ENCODE data around the gene FMNL2. TPM values are rescaled to one million over a fixed set of nuclear protein-coding genes. Genes with fewer than 3 reads are reported as not detected.
"Not testable (repeated sequence)": the region's sequence is repeated elsewhere in the genome, so short reads cannot be mapped to it uniquely, and the experiment has no call there.

FMNL2 gene
- total and polyA plus RNA-seq, 2 experiments from 2014 or later, result 4.4 to 18.6 TPM

GRCh38 chr2:152386266-152386665, 51.3 kb downstream of the FMNL2 start:
- H3K27ac ChIP-seq, result no peak overlapping the region

GRCh38 chr2:152387041-152387440, 52.1 kb downstream of the FMNL2 start:
- H2AFZ ChIP-seq, result no peak overlapping the region

More at GRCh38 chr2:152386266-152386665, 51.3 kb downstream of the FMNL2 start:
- Histone ChIP-seq H3K9me3 (ENCODE audit: low read depth) (no peaks in the 10 kb centered on the region), H3K27me3 (replicated peaks; ENCODE audit: insufficient read depth) (no peaks in the 10 kb centered on the region), H4K20me1 (ENCODE audit: insufficient read depth) (no peaks in the 10 kb centered on the region), H3K36me3 (ENCODE audit: low read depth) (no peaks in the 10 kb centered on the region), H3K9me2 (ENCODE audit: insufficient read depth) (no peaks in the 10 kb centered on the region), H3K79me2 (ENCODE audit: insufficient read depth) (peaks cover 87% of the 10 kb centered on the region), H3F3A (ENCODE audit: insufficient read depth) (no peaks in the 10 kb centered on the region), H3K4me3 (no peak overlapping the region), H3K9ac (no peak overlapping the region), H3K4me1 (ENCODE audit: insufficient read depth) (peaks cover 22% of the 10 kb centered on the region), H3K4me2 (ENCODE audit: unreplicated experiment) (no peak overlapping the region), H2AFZ (no peak overlapping the region)
- no peak for DNase-seq
- in situ Hi-C loops (cut with MboI), result no loop called here
- TF ChIP-seq EZH2 (IDR thresholded peaks at IDR 0.05; ENCODE audit: insufficient read depth, poor library complexity, severe bottlenecking) (no peak), EZH2phosphoT487 (IDR thresholded peaks at IDR 0.05; ENCODE audit: insufficient read depth, low read depth) (no peak)
- WGBS, 2 experiments (ENCODE audit: low coverage in 1 of 2, low lambda C conversion rate in 2 of 2, missing lambda C conversion rate in 2 of 2), result 90 to 100% methylated on average over 1 of the region's 1 CpG

DNA sequence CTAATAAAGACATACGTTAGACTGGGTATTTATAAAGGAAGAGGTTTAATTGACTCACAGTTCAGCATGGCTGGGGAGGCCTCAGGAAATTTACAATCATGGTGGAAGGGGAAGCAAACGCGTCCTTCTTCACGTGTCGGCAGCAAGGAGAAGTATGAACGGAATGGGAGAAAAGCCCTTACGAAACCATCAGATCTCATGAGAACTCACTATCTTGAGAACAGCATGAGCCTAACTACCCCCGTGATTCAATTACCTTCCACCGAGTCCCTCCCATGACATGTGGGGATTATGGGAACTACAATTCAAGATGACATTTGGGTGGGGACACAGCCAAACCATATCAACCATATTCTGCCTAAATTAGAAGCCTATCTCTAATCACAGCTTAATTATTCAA, 53.3 kb downstream of the FMNL2 start:
- peaks cover 18% of the 10 kb centered on the region for H3K4me1 ChIP-seq (ENCODE audit: insufficient read depth)
- H2AFZ ChIP-seq; H3K27me3 ChIP-seq (replicated peaks; ENCODE audit: insufficient read depth); DNase-seq; H3K4me3 ChIP-seq; H3K9me2 ChIP-seq (ENCODE audit: insufficient read depth); H3K36me3 ChIP-seq (ENCODE audit: low read depth); H3K9ac ChIP-seq; H3K27ac ChIP-seq; H3K9me3 ChIP-seq (ENCODE audit: low read depth); H3K4me2 ChIP-seq (ENCODE audit: unreplicated experiment); H3F3A ChIP-seq (ENCODE audit: insufficient read depth); in situ Hi-C loops (cut with MboI); H4K20me1 ChIP-seq (ENCODE audit: insufficient read depth): not testable (repeated sequence)
- H3K79me2 ChIP-seq (ENCODE audit: insufficient read depth), result peaks cover 85% of the 10 kb centered on the region
- WGBS, 2 experiments (ENCODE audit: low coverage in 1 of 2, low lambda C conversion rate in 2 of 2, missing lambda C conversion rate in 2 of 2), result 86 to 89% methylated on average over 9 of the region's 9 CpGs

More at GRCh38 chr2:152387041-152387440, 52.1 kb downstream of the FMNL2 start:
- Histone ChIP-seq H3K9me3 (ENCODE audit: low read depth) (no peaks in the 10 kb centered on the region), H3K9me2 (ENCODE audit: insufficient read depth) (no peaks in the 10 kb centered on the region), H3K4me2 (ENCODE audit: unreplicated experiment) (no peak overlapping the region), H4K20me1 (ENCODE audit: insufficient read depth) (no peaks in the 10 kb centered on the region), H3K27me3 (replicated peaks; ENCODE audit: insufficient read depth) (no peaks in the 10 kb centered on the region), H3K4me3 (no peak overlapping the region), H3K4me1 (ENCODE audit: insufficient read depth) (peaks cover 22% of the 10 kb centered on the region), H3K27ac (no peak overlapping the region), H3K36me3 (ENCODE audit: low read depth) (no peaks in the 10 kb centered on the region), H3F3A (ENCODE audit: insufficient read depth) (no peaks in the 10 kb centered on the region), H3K9ac (no peak overlapping the region), H3K79me2 (ENCODE audit: insufficient read depth) (peaks cover 85% of the 10 kb centered on the region)
- no peak for DNase-seq
- 95 to 96% methylated on average over 1 of the region's 1 CpG for WGBS, 2 experiments (ENCODE audit: low coverage in 1 of 2, low lambda C conversion rate in 2 of 2, missing lambda C conversion rate in 2 of 2)
- in situ Hi-C loops (cut with MboI), result no loop called here
- TF ChIP-seq EZH2 (IDR thresholded peaks at IDR 0.05; ENCODE audit: insufficient read depth, poor library complexity, severe bottlenecking) (no peak), EZH2phosphoT487 (IDR thresholded peaks at IDR 0.05; ENCODE audit: insufficient read depth, low read depth) (no peak)

DNA sequence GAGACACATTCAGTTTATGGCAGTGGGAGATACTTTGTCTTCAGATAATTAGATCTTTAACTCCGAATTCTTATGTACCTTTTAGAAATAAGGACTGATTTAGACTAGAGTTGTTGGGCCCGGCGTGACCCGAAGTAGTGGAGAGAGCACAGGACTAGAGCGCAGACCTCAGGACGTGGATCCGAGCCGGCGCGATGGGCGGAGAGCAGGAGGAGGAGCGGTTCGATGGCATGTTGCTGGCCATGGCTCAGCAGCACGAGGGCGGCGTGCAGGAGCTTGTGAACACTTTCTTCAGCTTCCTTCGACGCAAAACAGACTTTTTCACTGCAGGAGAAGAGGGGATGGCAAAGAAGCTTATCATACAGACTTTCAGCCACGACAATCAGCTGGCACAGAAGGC, 54.5 kb downstream of the FMNL2 start:
- Histone ChIP-seq H2AFZ (no peak overlapping the region), H3K4me1 (ENCODE audit: insufficient read depth) (peaks cover 8% of the 10 kb centered on the region; the same call in 1 of the 2 replicates), H3K36me3 (ENCODE audit: low read depth) (no peaks in the 10 kb centered on the region), H3F3A (ENCODE audit: insufficient read depth) (no peaks in the 10 kb centered on the region), H3K4me2 (ENCODE audit: unreplicated experiment) (no peak overlapping the region), H3K9me2 (ENCODE audit: insufficient read depth) (no peaks in the 10 kb centered on the region), H4K20me1 (ENCODE audit: insufficient read depth) (no peaks in the 10 kb centered on the region), H3K9me3 (ENCODE audit: low read depth) (no peaks in the 10 kb centered on the region), H3K4me3 (no peak overlapping the region), H3K27ac (no peak overlapping the region), H3K27me3 (replicated peaks; ENCODE audit: insufficient read depth) (no peaks in the 10 kb centered on the region), H3K79me2 (ENCODE audit: insufficient read depth) (peaks cover 85% of the 10 kb centered on the region), H3K9ac (no peak overlapping the region)
- in situ Hi-C loops (cut with MboI), result no loop called here
- 95 to 96% methylated on average over 19 of the region's 19 CpGs for WGBS, 2 experiments (ENCODE audit: low coverage in 1 of 2, low lambda C conversion rate in 2 of 2, missing lambda C conversion rate in 2 of 2)
- DNase-seq, result no peak
- TF ChIP-seq EZH2 (IDR thresholded peaks at IDR 0.05; ENCODE audit: insufficient read depth, poor library complexity, severe bottlenecking) (no peak), EZH2phosphoT487 (IDR thresholded peaks at IDR 0.05; ENCODE audit: insufficient read depth, low read depth) (no peak)

GRCh38 chr2:152390837-152391236, 55.9 kb downstream of the FMNL2 start:
- H3K27ac ChIP-seq, result no peak overlapping the region
- H3K4me1 ChIP-seq (ENCODE audit: insufficient read depth), result peaks cover 18% of the 10 kb centered on the region
- no peak overlapping the region for H3K9ac ChIP-seq
- in situ Hi-C loops (cut with MboI), result no loop called here
- TF ChIP-seq EZH2phosphoT487 (IDR thresholded peaks at IDR 0.05; ENCODE audit: insufficient read depth, low read depth) (no peak), EZH2 (IDR thresholded peaks at IDR 0.05; ENCODE audit: insufficient read depth, poor library complexity, severe bottlenecking) (no peak)
- no peaks in the 10 kb centered on the region for H3K27me3 ChIP-seq (replicated peaks; ENCODE audit: insufficient read depth)
- WGBS, 2 experiments (ENCODE audit: low coverage in 1 of 2, low lambda C conversion rate in 2 of 2, missing lambda C conversion rate in 2 of 2), result 98 to 99% methylated on average over 2 of the region's 2 CpGs
- DNase-seq, result no peak
- no peaks in the 10 kb centered on the region for H3K9me3 ChIP-seq (ENCODE audit: low read depth)
- H3K4me2 ChIP-seq (ENCODE audit: unreplicated experiment), result no peak overlapping the region
- H3K79me2 ChIP-seq (ENCODE audit: insufficient read depth), result peaks cover 83% of the 10 kb centered on the region
- no peaks in the 10 kb centered on the region for H4K20me1 ChIP-seq (ENCODE audit: insufficient read depth)
- H3F3A ChIP-seq (ENCODE audit: insufficient read depth), result peaks cover 10% of the 10 kb centered on the region; the same call in 1 of the 2 replicates
- no peak overlapping the region for H2AFZ ChIP-seq
- no peaks in the 10 kb centered on the region for H3K36me3 ChIP-seq (ENCODE audit: low read depth)
- no peak overlapping the region for H3K4me3 ChIP-seq
- H3K9me2 ChIP-seq (ENCODE audit: insufficient read depth), result no peaks in the 10 kb centered on the region
